Measurements from ENCODE around the gene TMEM74B.

The TMEM74B gene

DNA sequence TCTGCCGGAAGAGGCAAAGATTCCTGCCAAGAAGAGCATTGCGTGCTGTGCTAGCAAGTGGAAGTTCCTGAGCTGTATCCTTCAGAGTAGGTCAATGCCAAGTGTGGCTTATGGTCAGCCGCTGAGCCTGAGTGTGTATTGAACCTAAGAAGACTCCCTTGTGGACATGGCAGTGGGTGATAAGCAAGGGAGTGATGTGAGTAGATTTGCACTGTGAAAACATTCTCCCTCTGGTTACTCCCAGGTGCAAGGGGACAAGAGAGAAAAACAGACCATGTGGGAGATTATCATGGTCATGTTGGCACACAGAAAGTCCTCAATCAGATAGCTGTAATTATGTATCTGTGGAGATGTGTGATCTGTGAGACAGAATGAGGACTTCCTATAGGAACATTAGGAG is 6.1 kb upstream of the TMEM74B start:
- TF ChIP-seq, protein P1, sequence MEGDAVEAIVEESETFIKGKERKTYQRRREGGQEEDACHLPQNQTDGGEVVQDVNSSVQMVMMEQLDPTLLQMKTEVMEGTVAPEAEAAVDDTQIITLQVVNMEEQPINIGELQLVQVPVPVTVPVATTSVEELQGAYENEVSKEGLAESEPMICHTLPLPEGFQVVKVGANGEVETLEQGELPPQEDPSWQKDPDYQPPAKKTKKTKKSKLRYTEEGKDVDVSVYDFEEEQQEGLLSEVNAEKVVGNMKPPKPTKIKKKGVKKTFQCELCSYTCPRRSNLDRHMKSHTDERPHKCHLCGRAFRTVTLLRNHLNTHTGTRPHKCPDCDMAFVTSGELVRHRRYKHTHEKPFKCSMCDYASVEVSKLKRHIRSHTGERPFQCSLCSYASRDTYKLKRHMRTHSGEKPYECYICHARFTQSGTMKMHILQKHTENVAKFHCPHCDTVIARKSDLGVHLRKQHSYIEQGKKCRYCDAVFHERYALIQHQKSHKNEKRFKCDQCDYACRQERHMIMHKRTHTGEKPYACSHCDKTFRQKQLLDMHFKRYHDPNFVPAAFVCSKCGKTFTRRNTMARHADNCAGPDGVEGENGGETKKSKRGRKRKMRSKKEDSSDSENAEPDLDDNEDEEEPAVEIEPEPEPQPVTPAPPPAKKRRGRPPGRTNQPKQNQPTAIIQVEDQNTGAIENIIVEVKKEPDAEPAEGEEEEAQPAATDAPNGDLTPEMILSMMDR (IDR thresholded peaks at IDR 0.05; ENCODE audit: low read depth, low read length) = no peak
- no peak overlapping the region for H3K4me3 ChIP-seq (ENCODE audit: low read depth, low read length)

DNA sequence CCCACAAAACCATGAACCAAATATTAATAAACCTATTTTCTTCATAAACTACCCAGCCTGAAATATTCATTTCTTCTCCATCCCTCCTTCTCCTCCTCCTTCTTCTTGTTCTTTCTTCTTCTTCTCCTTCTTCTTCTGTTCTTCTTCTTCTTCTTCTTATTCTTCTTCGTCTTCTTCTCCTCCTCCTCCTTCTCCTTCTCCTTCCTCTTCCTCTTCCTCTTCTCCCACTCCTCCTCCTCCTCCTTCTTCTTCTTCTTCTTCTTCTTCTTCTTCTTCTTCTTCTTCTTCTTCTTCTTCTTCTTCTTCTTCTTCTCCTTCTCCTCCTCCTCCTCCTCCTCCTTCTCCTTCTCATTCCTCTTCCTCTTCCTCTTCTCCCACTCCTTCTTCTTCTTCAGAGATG is 5.0 kb upstream of the TMEM74B start:
- TF ChIP-seq, protein P1 (IDR thresholded peaks at IDR 0.05; ENCODE audit: low read depth, low read length) = no peak
- no peak overlapping the region for H3K4me3 ChIP-seq (ENCODE audit: low read depth, low read length)

DNA sequence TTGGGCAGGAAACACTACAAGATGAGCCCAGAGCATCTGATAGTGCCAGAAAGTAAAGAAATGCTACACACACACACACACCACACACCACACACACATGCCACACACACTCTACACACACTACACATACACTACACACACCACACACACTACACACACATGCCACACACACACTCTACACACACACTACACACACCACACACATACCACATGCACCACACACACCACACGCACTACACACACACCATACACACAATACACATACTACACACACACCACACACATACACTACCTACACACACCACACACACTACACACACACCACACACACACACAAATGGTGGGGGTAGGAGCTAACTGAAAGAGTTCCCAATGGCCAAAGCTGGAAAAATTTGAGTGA is 3.6 kb upstream of the TMEM74B start:
- no peak overlapping the region for H3K4me3 ChIP-seq (ENCODE audit: low read depth, low read length)
- TF ChIP-seq, protein P1 (IDR thresholded peaks at IDR 0.05; ENCODE audit: low read depth, low read length) = no peak

DNA sequence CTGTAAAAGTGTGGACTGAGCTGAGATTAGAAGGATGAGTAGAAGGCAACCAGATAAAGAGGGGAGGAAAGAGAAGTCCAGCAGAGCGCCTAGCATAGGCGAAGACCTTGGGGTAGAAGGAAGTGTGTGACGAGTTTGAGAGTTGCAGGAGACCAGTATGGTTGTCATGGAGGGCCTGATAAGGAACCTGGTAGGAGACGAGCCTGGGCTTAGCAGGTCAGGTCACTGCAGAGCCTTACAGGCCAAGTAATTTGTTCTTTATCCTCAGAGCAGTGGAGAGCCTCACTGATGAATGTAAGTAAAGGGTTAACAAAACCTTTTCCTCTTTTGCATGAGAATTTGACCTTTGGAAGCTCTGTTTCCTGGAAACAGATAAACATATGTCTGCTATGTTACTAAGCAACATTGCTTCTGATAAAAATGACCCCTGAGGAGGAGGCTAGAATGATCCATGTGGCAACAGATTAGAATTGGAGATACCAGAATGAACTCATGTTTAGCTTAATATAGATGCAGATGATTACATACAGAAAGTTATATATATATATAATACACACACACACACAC is 2.9 kb upstream of the TMEM74B start:
- TF ChIP-seq, protein P1 (IDR thresholded peaks at IDR 0.05; ENCODE audit: low read depth, low read length) = no peak
- H3K4me3 ChIP-seq (ENCODE audit: low read depth, low read length) = no peak overlapping the region

DNA sequence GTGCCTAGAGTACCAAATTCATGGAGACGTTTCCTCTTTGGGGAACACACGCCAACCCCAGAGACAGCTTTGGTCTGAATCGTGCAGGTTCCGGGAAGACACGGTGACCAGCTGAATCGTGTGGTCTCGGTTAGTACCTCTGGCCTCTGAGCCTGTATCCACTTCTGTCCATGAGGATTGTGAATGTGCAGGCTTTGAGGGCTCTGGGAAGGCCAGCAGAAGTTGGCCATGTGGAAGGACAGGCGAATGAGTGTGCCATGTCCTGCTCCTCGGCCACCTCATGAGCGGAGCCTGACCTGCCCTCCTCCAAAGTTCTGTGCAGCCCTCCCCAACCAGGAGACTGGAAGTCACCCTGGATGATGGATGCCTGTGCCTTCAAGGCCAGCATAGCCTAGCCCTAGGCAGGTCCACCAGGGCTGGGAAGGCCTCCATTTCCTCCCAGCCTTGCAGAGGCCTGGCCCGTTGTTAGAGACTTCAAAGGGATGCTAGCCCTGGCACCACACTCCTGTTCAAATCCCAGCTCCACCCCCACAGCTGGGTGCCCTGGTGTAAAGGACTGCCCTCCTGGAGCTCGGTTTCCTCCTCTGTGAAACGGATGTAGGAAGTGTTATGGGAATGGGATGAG is 1.7 kb upstream of the TMEM74B start:
- TF ChIP-seq, protein P1 (IDR thresholded peaks at IDR 0.05; ENCODE audit: low read depth, low read length) = no peak
- no peak overlapping the region for H3K4me3 ChIP-seq (ENCODE audit: low read depth, low read length)

DNA sequence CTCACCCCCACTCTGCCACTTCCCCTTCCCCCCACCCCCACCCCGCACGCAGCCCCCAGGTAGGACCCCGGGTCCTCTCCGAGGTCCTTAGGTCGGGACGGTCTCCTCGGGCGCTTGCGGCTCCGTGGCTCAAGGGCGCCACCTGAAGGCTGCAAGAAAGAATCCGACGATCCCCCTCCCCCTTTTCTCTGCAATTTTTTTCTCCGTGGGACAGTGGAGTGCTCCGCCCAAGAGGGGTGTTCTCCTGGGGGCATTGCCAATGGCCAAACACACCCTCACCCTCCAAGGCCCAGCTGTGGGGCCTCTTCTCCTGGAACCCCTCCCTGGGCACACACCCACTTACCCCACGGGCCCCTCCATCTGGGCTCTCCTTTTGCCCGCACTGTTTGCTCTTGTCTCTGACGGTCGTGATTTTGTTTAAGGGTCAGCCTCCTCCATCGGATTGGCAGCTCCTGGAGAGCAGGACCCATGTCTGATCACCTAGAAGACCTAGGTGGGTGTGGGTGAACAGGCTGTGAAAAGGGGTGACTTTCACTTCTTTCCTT is 1.1 kb upstream of the TMEM74B start:
- TF ChIP-seq, protein P1 (IDR thresholded peaks at IDR 0.05; ENCODE audit: low read depth, low read length) = peak; percentile 57
- H3K4me3 ChIP-seq (ENCODE audit: low read depth, low read length) = no peak overlapping the region

DNA sequence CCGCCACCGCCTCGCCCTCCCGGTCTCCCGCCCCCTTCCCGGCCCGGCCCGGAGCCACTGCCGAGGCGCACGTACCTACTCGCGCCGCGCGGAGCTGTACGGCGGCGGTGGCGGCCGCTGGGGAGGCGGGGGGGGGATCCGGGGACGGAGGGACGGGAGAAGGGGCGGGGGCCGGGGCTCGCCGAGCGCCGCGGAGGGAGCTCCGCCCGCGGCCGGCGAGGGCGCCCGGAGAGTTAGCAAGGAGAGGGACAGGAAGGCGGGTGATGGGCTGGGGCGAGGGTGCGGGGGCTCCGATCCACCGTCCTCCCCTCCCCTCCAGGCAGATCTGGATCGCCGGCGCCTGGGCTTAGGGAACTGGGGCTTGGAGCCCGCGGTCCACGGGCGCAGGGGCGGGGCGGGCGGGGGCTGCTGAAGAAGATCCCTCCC is 548 bp upstream of the TMEM74B start:
- H3K4me3 ChIP-seq (ENCODE audit: low read depth, low read length) = peak overlapping the region; percentile 29; the same call in 1 of the 2 replicates
- TF ChIP-seq, protein P1 (IDR thresholded peaks at IDR 0.05; ENCODE audit: low read depth, low read length) = no peak

Data from WI38 (cell line).